Fibroblast of lung (primary cell): ENCODE results near the gene FERMT2.

ENCODE experiments used
- CTCF ChIP-seq, 2 donors: IDR thresholded peaks in 1 of 2; conservative IDR thresholded peaks in 1 of 2; 1 replicate in 1 of 2; 2 replicates in 1 of 2; pipeline ENCODE4 v1.5.1; 2011 to 2012; ENCODE audit warnings: low read length in 2 of 2, control low read depth in 1 of 2, inconsistent platforms in 1 of 2, low read depth in 1 of 2, mild to moderate bottlenecking in 1 of 2
- EZH2 ChIP-seq: IDR thresholded peaks from 2 replicates; pipeline ENCODE4 v1.5.1; 2012; ENCODE audit warnings: low read length, control low read depth, mild to moderate bottlenecking; ENCODE audit errors: missing control alignments

- TF ChIP-seq CTCF (conservative IDR thresholded peaks at IDR 0.05 in 1 of 2, IDR thresholded peaks at IDR 0.05 in 1 of 2; ENCODE audit: low read depth in 1 of 2, low read length in 2 of 2): no peak
- no peak for TF ChIP-seq EZH2
These were observed 71.9 kb downstream of the FERMT2 start for GRCh38 chr14:52878946-52879345.
